ENCODE measurements around the gene N4BP2L2.

DNA sequence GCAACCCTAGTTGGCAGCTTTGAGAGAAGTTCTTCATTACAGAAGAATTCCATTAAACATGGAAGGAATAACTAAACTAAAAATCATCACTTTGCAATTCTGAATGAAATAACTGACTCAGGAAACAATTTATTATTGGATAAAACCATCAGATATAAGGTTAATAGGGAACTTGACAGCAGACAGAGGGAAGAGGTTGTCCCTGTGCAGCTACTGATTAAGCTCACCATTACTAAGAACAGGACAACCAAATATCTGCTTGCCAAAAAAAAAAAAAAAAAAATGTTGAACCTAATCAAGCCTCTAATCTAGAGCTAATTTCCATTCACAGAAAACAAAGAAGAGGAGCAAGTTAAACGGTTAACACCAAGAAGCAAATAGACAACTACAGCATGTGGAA is 12.8 kb downstream of the N4BP2L2 start:
- TF ChIP-seq POLR2AphosphoS5 (IDR thresholded peaks at IDR 0.05) (no peak), CTCF (IDR thresholded peaks at IDR 0.05) (no peak), POLR2A (IDR thresholded peaks at IDR 0.05) (no peak), EP300 (IDR thresholded peaks at IDR 0.05) (no peak)

Measured in gastroesophageal sphincter (tissue), 3 donors.